Neural cell (in vitro differentiated cells): ENCODE measurements around the gene WDR17.

Experiments used
- EZH2 ChIP-seq: fragments of 200-600, 300-800 bp; shearing (Covaris generic), sonication (generic); IDR thresholded peaks from 2 replicates; pipeline ENCODE4 v1.6.1; 2014; ENCODE audit warnings: antibody characterized with exemption, low read length, borderline replicate concordance, mild to moderate bottlenecking; ENCODE audit not compliant: insufficient read depth, poor library complexity, severe bottlenecking
- MXI1 ChIP-seq: fragments of 450-650 bp; conservative IDR thresholded peaks from 2 replicates; pipeline ENCODE4 v1.6.1; 2014; ENCODE audit warnings: antibody characterized with exemption, mild to moderate bottlenecking; ENCODE audit not compliant: poor library complexity, severe bottlenecking
- POLR2AphosphoS5 ChIP-seq: IDR thresholded peaks from 2 replicates; pipeline ENCODE4 v1.6.1; 2012
- REST ChIP-seq: IDR thresholded peaks from 2 replicates; pipeline ENCODE4 v1.6.1; 2012; ENCODE audit warnings: borderline replicate concordance
- SMC3 ChIP-seq: fragments of 450-650 bp; conservative IDR thresholded peaks from 2 replicates; pipeline ENCODE4 v1.6.1; 2014; ENCODE audit warnings: antibody characterized with exemption, mild to moderate bottlenecking, moderate library complexity; ENCODE audit not compliant: poor library complexity
- TF ChIP-seq, protein P1 (sequence below): fragments of 450-650 bp; IDR thresholded peaks from 2 replicates; pipeline ENCODE4 v1.5.1; 2014; ENCODE audit warnings: antibody characterized with exemption, mild to moderate bottlenecking, moderate library complexity; ENCODE audit not compliant: poor library complexity, severe bottlenecking

DNA sequence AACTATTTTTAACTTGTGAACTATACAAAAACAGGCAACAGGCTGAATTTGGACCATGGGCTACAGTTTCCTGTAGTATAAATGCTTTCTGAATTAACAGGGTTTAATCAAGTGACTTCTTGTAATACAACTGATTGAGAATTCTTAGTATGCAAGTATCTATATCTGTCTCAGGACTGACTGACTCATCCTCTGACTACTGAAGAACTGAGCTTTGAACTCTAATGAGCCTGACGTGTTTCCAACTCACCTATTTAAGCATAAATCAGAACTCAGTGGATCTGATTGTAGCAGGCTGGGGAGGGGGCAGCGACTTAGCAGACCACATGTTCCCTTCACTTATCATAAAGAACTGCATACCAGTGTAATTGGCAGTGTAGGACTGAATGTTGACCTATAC is 122.0 kb downstream of the WDR17 start:
- TF ChIP-seq, protein P1, sequence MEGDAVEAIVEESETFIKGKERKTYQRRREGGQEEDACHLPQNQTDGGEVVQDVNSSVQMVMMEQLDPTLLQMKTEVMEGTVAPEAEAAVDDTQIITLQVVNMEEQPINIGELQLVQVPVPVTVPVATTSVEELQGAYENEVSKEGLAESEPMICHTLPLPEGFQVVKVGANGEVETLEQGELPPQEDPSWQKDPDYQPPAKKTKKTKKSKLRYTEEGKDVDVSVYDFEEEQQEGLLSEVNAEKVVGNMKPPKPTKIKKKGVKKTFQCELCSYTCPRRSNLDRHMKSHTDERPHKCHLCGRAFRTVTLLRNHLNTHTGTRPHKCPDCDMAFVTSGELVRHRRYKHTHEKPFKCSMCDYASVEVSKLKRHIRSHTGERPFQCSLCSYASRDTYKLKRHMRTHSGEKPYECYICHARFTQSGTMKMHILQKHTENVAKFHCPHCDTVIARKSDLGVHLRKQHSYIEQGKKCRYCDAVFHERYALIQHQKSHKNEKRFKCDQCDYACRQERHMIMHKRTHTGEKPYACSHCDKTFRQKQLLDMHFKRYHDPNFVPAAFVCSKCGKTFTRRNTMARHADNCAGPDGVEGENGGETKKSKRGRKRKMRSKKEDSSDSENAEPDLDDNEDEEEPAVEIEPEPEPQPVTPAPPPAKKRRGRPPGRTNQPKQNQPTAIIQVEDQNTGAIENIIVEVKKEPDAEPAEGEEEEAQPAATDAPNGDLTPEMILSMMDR = no peak
- TF ChIP-seq MXI1 = no peak
- no peak for TF ChIP-seq SMC3
- no peak for TF ChIP-seq EZH2
- no peak for TF ChIP-seq REST
- TF ChIP-seq POLR2AphosphoS5 = no peak
